ENCODE results near the gene DNAAF3.

DNA sequence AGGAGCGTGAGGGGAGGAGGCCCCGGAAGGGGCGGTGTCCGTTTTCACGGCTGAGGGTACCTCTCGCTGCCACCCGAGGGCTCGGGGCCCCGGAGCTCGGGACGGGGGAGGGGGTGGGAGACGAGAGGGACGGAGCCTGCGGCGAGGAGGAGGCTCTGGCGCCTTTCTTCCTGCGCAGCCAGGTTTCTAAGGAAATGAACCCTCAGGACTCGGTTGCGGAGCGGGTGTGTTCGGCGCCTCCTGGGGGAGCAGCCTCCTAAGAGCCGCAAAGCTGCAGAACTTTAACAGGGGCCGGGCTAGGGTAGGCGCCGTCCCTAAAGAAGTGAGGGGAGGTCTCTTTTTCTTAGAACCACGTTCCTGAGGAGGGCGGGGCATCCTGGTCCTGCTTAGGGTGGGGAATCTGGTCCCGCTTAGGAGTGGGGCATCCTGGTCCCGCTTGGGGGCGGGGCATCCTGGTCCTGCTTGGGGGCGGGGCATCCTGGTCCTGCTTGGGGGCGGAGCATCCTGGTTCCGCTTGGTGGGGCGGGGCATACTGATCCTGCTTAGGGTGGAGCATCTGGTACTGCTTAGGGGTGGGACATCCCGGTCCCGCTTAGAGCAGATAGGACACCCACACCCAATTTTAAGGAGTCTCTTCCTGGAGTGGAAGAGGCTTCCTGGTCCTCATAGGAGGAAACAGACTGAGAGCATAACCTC is 7.4 kb upstream of the DNAAF3 start:
- TF ChIP-seq, protein P1, sequence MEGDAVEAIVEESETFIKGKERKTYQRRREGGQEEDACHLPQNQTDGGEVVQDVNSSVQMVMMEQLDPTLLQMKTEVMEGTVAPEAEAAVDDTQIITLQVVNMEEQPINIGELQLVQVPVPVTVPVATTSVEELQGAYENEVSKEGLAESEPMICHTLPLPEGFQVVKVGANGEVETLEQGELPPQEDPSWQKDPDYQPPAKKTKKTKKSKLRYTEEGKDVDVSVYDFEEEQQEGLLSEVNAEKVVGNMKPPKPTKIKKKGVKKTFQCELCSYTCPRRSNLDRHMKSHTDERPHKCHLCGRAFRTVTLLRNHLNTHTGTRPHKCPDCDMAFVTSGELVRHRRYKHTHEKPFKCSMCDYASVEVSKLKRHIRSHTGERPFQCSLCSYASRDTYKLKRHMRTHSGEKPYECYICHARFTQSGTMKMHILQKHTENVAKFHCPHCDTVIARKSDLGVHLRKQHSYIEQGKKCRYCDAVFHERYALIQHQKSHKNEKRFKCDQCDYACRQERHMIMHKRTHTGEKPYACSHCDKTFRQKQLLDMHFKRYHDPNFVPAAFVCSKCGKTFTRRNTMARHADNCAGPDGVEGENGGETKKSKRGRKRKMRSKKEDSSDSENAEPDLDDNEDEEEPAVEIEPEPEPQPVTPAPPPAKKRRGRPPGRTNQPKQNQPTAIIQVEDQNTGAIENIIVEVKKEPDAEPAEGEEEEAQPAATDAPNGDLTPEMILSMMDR (IDR thresholded peaks at IDR 0.05), result no peak
- TF ChIP-seq, protein P2, sequence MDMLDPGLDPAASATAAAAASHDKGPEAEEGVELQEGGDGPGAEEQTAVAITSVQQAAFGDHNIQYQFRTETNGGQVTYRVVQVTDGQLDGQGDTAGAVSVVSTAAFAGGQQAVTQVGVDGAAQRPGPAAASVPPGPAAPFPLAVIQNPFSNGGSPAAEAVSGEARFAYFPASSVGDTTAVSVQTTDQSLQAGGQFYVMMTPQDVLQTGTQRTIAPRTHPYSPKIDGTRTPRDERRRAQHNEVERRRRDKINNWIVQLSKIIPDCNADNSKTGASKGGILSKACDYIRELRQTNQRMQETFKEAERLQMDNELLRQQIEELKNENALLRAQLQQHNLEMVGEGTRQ (IDR thresholded peaks at IDR 0.05; ENCODE audit: borderline replicate concordance, low read depth, low read length), result no peak
